GM19351 (cell line): Measurements from ENCODE around the gene HOXB4.

ENCODE experiments used
- ATAC-seq: cut with Tn5 transposase; IDR thresholded peaks from one replicate; pipeline ENCODE4 v1.9.1; 2021; ENCODE audit warnings: mild to moderate bottlenecking, moderate library complexity; ENCODE audit not compliant: unreplicated experiment

The HOXB4 gene

DNA sequence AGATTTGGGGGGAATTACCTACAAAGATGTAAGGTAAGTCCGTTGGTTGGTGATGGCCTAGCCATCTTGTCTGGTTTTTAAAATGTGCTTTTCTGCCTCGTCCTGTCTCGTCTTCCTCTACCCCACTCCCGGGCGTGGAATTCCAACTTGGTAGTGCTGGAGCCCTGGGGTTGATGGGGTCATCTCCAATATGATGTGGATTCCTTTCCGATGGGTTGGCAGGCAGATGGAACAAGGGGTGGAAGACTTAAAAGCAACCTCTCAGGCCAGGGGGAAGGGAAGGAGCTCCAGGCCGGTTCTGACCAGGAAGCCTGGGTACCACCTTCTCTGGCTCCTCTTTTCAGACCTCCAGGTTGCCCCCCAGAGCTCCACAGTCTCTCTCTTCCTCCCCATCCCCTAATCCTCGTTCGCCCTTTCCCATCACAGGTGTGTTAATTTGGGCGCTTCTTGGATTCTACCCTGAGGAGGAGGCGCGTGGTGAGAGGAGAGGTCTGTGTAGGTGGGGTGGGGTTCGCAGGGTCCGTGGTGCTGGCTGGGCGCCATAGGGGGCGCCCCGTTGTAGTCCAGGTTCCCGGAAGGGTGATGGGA lies 28.1 kb downstream of the HOXB4 start:
- no peak for ATAC-seq

- no peak for ATAC-seq
Measured at GRCh38 chr17:48549281-48549630, 28.9 kb downstream of the HOXB4 start.

DNA sequence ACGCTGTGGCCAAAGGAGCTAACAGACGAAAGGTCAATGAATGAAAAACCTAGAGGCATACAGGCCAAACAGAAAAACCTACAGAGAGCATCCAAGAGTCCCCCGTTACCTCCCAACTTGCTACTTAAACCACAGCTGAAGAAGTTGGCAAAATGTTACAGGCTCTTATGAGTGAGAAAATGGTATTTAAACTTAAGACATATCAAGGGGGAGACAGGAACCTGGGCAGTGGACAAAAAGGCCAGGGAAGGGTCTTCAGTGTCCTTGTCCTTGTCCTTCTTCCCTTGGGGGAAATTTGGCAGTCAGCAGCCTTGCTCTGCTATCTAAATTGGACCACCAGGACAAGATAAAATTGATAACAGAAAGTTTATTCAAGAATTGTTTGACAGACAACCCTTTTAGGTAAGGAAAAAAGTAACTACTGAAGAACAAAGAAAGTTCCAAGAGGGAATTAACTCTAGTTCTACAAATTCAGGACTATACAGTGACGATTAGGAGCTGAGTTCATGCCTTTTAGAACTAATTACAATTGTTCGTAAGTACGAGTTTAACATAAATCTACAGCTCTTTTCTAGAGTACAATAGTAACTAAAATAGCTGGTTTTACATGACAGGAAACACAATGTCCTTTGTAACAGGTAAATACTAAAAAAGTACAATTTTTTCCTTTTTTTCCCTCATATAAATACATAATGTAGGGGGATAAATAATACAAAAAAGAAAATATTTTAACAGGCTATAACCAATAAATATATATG lies 29.4 kb downstream of the HOXB4 start:
- no peak for ATAC-seq

- no peak for ATAC-seq
Measured at GRCh38 chr17:48547808-48548522, 30.2 kb downstream of the HOXB4 start.

DNA sequence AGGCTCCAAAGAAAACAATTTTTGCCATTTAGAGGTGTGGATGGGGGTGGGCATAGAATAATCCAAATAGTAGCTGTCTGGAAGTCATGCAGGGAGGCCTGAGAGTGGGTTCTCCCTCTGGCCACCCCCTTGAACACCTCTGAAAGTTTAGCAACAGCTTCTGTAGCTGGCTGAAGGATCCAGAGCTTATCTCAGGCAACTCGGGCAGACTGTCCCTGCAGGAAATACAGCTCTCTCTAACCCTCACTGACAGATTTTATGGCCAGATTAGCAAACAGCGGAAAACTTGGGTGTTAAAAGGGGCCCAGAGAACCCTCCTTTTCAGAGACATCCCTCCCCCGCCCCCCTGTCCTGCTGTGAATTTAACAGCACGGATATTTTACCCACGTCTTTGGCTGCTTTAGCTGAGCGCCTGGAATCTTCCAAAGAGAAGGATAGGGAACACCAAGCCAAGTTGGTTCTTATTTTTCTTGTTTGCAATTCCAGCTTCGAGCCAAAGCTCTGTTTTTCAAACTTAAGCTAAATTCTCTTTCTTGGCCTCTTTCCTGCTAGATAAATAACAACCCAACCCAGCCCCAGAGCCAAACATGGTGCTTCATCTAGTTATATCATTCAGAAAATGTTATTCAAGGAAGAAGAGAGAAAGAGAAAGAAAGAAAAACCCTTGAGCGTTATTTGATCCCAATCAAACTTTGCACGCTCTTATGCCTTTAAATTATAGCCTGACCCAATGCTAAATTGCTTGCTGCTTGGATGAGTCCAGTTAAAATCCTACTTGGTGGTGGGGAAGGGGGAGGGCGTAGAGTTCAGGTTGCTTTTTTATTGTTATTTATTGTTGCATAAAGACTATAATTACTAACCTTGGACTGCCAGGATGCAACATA lies 31.0 kb downstream of the HOXB4 start:
- ATAC-seq: no peak

DNA sequence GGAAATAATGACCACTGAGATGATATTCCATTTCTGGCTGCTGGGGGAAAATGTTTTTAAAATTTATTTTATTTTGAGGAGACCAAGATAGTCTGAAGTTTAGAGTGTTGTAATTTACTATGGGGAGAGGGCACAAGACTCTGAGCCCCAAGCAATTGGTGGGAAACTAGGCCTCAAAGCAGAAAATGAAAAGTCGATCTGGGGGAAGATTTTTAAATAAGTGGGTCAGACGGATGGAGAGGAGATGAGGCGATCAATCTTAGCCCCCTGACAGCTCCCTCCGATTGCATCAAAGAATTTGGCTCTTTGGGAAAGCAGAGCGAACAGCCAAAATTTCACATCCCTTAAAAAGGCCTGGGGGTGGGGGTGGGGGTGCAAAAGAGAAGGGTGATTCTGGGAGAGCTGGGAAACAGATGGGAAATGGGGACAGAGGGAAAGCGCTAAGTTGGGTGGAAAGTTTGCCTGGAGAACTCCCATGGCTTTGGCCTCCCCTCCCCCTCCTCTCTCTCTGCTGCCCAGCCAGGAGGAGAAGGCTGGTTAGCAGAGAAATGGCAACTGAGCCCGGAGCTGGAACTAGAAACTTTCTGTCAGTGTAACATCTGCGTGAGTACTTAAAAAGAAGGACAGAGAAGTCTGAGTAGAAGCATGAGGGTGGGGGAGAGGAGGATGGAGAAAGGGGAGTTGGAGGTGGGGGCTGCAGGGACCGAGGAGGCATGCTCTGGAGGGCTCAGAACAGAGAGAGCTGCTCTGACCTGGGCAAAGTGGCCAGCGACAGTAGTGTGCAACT lies 31.8 kb downstream of the HOXB4 start:
- ATAC-seq: no peak

- ATAC-seq: no peak
Measured at GRCh38 chr17:48545539-48545938, 32.6 kb downstream of the HOXB4 start.

GRCh38 chr17:48545022-48545375 lies 33.2 kb downstream of the HOXB4 start, which contains the start of gene HOXB2:
Gene HOXB2 (minus strand): TSS chr17:48545109. CDS start chr17:48544911, 198 bp downstream.
- no peak for ATAC-seq

- ATAC-seq: no peak
Measured at GRCh38 chr17:48544349-48545021, 33.7 kb downstream of the HOXB4 start.

DNA sequence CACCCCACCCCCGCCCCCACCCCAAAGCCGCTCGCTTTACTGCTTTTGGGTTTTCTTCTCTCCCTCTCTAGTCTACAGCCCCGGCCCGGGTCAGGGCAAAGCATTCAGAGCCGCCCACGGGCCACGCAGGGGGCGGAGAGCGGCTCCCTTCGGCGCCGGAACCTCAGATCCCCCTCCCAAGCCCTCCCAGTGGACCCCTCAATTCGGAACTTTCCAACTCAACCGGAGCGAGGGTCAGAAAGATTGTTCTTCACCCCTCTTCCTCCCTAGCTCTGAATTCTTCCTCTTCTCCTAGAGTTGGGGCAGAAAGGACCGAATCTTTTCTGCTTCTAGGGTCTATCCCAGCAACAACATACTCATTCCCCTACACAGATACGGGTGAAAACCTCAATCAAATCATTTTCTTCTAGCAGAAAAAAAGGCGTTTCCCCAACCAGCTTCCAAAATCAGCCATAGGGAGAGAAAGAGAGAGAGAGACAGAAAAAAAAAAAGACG lies 34.2 kb downstream of the HOXB4 start:
- no peak for ATAC-seq

DNA sequence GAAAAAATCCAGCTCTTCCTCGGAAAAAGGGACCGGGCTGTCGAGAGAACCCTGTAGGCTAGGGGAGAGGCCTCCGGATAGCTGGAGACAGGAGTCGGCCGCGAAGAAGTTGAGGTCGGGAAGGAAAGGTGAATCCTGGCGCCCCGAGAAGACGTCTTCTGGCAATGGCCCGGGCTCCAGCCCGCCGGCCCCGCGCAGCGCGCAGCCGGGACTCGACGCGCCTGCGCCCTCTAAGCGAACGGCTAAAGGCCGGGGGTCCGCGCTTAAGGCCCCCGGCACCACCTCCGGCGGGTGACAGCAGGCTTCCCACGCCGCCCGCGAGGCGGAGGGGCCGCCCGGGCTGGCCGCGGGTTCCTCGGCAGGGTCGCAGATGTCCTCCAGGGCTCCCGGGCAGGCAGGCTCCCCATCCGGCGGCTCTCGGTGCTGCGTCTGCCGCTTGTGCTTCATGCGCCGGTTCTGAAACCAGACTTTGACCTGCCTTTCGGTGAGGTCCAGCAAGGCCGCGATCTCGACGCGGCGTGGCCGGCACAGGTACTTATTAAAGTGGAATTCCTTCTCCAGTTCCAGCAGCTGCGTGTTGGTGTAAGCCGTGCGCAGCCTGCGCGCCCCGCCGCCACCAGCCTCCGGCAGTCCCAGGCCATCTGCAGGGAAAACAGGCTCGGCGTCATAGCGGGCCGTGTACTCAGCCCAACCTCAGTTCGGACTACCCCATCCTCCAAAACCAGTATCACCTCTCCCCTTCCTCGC lies 34.9 kb downstream of the HOXB4 start:
- no peak for ATAC-seq

DNA sequence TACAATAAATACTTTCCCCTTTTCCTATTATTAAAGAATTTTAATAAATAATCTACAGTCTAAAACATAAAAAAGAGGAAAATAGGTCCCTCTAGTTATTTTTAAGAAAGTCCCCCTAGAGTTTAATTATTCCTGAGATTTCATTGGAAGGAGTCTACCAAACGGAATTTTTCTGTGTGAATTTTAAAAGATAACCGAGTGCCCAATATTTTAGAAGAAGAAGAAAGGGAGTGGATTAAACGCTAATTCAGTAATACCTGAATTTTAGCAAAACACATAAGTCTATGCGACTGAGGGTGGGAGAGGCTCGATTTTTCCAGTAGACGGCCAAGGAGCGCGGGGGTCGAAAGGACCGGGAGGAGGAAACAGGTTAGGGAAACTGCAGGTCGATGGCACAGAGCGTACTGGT lies 35.4 kb downstream of the HOXB4 start:
- no peak for ATAC-seq

- ATAC-seq: no peak
Measured at GRCh38 chr17:48542114-48542656, 36.0 kb downstream of the HOXB4 start.

- no peak for ATAC-seq
Measured at GRCh38 chr17:48541577-48542113, 36.5 kb downstream of the HOXB4 start.

- no peak for ATAC-seq
Measured at GRCh38 chr17:48541036-48541576, 37.0 kb downstream of the HOXB4 start.

DNA sequence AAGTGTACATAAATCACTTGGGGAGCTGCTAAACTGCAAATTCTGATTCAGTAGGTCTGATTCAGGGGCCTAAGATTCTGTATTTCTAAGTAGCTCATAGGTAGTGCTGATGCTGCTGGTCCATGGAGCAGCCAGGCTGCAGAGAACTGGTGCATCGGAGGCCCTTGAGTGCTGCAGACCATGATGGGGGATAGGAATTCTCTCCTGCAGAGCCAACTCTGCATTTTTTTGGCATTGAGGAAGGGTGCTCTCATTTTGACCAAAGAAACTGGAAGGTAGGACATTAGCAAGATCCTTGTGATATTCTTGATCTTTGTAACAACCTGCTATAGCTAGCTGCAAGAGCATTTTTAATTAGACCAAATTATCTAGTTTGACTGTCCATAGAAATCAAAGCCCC lies 37.9 kb downstream of the HOXB4 start:
- ATAC-seq: no peak

DNA sequence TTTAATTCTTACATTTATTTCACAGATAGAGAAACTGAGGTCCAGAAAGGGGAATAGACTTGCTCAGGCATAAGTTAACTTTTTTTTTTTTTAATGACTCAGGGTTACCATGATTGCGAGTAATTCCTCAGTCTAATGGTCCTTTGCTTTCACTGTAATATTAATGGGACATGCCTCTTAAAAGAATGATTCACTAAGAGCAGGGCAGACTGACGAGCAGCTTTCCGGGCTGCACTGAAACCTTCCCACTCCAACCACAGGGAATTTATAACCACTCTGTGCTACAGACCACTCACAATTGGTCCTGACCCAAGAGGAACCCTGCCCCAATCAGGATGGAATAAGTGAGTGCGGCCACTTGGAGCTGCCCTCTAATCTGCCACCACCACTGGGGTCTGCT lies 39.0 kb downstream of the HOXB4 start:
- no peak for ATAC-seq

DNA sequence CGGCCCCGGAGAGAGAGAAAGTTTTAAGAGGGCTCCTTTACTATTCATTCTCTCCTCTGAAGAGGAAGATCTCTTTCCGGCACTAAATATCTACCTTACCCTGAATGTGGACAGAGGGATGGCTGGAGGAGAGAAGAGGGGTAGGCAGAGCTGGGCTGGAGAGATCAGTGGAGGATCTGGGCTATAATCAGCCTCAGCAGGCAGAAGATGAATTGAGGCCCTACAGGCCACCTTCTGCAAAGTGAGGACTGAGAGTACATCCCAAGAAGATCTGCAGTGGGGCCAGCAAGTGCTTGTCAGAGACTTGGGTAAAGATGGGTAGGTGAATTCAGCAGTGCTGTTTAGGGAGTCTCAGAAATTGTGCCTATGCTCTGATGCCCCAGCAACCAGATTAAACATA lies 40.8 kb downstream of the HOXB4 start:
- ATAC-seq: no peak
